ENCODE results near the gene VAV2.

Gene VAV2

DNA sequence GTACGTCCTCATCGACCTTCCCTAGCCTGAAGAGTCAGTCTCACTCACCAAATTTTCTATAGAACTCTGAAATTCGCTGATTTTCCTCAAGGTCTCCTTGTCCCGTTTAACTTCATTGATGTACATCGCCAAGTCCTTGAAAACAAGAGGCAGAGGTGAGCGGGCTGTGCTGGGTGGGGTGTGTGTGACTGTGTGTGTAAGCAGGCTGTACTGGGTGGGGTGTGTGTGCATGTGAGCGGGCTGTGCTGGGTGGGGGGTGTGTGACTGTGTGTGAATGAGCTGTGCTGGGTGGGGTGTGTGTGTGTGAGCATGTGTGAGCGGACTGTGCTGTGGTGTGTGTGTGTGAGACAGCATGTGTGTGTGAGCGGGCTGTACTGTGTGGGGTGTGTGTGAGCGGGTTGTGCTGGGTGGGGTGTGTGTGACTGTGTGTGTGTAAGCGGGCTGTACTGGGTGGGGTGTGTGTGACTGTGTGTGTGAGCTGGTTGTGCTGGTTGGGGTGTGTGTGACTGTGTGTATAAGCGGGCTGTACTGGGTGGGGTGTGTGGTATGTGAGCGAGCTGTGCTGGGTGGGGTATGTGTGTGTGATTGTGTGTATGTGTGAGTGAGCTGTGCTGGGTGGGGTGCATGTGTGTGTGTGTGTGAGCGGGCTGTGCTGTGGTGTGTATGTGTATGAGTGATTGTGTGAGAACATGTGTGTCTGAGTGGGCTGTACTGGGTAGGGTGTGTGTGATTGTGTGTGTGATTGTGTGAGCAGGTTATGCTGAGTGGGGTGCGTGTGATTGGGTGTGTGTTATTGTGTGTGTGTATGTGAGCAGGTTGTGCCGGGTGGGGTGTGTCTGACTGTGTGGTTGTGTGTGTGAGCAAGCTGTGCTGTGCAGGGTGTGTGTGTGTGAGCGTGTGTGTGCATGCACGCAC is 200.1 kb downstream of the VAV2 start:
- DNase-seq = no peak

DNA sequence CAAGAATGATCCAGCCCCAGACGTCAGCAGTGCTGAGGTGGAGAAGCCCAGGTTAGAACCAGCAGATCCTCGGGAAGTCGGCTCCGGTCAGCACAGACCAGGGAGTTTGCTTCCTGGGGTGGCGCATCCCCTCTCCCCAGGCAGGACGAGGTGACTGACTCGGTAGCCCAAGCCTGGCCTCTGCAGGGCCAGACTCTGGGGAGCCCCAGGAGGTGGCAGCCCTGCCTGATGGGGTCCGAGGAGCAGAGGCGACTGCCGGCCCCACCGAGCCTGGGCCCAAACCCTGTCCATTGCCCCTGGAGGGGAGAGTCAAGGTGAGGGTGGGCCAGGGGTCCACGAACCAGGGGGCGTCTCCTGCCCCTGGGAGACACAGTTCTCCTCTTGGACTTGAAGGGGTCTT is 201.1 kb downstream of the VAV2 start:
- no peak for DNase-seq

DNA sequence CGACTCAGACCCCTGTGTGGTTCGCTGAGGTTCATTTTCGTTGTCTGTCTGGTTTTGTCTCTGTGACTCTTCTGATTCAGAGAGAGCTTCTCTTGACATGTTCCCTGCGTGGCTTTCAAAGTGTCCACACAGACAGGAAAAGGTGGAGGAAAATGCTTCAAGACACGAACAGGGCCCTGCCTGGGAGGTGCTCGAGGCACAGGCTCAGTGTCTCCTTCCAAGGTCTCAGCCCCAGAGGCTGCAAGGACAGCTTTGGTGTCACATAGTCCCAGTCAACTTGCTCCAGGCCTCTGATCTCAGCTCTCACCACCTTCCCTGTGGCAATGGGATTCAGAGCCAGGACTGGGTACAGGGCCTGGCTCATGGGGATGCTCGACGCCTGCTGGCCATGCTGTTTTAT is 202.3 kb downstream of the VAV2 start:
- DNase-seq = no peak

DNA sequence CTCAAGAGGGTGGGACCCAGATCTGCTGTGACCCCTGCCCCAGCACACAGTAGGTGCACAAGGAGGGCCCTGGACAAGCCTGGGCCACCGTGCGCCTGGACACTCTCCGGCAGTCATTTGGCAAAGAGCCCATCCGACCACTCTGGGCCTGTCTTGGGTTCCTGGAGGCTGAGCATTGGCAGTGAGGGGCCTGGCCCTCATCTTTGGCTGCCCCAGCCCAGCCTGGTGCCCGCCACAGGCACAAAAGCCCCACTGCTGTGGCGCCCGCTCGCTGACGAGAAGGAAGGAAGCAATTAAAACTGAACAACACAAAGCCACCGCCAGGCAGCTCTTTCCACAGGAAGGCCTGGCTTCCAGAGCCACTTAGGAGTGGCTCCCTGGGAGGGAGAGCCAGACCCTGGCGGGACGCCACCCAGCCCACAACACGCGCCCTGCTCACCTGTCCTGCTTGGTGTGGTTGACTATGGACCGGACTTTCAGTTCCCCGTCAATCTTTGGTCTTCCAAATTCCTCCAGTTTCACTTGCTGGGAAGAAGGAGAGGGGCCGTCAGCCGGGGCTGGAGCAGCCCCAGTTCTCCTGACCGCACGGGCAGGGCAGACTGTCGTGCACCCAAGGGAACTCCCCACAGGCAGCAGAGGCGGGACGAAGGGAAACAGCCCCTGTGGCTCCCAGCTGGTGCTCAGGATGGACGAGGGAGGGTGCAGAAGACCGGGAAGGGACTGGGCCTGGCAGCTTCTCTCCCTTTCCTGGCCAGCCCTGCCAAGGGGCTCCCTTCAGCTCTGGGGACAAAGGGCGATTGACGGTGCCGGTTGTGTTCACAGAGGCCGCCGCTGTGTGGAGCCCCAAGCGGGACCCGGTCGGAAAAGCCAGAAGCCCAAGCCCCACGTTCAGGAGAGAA is 203.1 kb downstream of the VAV2 start:
- peak; percentile 19 for DNase-seq

DNA sequence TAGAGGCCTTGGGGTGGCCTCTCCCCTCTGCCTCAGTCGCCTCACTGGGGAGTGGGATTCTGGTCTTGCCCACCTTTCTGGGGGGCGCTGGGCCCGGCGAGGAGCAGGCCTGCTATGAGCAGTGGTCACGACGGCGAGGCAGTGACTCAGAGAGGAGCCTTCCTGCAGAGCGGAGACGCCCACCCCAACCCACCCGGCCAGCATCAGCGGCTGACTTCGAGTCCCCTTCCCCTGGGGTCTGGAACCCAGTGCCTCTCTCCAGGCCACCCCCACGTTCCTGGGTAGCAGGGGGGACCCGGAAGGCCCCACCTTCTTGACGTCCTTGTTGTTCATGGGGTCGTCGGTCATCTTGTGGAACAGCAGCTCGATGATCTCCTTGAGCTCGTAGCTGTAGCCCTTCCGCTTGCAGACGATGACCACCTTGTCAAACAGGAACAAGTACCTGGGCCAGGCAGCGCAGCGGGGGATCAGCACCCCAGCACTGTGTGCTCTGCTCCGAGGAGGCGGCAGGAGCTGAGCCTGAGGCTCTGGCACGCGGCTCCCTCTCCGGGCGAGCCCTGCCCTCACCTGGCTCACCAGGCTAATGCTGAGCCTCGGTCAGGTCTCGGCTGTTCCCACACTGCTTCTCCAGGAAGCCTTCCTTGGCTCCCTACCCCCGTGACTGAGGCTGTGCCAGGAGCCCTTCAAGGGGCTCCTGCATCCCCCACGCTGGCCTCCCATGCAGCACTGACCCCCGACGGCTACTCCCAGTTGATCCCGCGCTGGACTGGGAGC is 203.9 kb downstream of the VAV2 start:
- no peak for DNase-seq

DNA sequence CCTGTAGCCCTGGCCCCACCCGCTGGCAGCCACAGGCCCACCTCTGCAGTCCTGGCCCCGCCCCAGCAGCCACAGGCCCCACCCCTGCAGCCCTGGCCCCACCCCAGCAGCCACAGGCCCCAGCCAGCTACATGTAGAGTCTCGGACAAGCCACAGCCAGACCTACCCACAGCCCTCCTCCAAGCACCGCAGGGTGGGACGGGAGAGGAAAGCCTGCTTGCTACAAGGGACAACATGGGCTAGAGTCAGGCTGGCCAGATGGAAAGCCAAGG is 204.4 kb downstream of the VAV2 start:
- peak; percentile 35 for DNase-seq

DNA sequence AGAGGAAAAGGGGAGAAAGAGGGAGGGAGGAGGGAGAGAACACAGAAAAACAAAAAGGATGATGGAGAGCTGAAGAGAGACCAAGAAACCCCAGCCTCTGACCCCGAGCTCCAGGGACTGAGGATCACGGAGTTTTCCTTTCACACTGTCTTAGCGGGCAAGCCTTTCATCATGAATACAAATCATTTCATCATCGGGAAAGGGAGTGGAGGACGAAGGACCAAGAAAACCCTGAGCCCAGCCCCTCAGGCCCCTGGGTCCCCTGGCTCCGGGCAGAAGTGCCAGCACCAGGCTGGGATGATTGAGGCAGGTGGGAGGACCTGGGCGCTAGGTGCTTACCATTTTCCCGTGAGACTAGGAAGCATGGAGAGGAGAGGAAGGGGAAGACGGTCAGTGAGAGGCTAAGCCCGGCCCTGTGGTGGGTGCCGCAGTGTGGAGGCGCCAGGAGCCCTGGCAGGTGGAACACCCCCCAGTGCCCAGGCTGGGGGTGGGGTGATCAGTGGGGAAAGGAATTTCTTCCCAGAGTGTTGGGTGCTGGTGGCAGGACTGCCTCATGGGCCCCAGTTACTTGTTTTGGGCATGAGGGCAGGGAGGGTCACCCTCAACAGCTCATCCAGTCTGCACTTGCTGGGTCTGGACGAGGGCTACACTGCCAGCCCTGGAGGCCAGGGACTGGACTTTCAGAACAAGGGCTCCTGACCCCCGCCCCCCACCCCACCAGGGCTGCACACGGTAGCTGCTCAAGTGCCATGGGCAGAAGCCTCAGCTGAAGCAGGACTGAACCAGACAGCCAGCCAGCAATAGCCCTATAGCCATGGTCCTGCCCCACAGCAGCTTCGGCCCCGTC is 205.0 kb downstream of the VAV2 start:
- DNase-seq = peak; percentile 24

DNA sequence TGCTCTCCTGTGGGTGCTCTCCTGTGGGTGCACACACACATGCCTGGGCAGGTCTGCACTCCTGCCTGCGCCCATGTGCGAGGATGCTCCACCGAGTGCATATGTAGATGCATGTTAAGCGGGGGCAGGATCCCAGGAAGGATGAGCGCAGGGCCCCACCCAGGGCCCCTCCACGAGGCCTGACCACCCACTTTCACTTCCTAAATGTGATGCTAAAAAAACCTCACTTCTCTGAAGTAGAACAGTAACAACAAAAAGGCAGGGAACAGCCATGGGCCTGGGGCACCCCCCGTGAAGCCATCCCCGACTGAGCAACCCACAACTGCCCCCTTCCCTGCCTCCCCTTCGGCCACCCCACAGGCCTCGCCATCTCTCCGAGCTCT is 205.8 kb downstream of the VAV2 start:
- peak; percentile 62 for DNase-seq

DNA sequence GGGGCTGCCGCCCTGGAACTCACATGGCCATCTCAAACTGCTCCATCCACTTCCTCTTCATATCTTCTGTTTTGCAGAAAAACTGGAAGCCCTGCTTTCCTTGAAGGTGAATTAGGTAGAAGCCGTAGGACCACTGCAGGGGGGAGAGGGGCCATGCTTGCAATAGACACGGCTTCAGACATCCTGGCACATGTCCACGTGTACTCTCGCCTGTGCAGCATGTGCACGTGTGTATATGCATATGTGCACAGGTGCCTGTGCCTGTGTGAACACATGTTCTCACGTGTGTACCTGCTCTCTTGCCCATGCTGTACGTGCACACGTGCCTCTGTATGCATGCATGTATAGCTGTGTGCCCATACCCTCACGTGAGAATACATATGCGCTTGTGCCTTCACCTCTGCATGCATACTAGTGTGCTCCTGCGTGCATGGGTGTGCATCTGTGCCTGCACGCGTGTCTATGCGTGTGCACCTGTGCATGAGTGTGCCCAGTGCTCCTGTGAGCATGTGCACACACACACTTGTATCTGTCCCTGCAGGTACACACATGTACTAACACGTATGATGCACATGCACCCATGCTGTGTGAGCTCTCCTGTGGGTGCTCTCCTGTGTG is 206.3 kb downstream of the VAV2 start:
- DNase-seq = no peak

DNA sequence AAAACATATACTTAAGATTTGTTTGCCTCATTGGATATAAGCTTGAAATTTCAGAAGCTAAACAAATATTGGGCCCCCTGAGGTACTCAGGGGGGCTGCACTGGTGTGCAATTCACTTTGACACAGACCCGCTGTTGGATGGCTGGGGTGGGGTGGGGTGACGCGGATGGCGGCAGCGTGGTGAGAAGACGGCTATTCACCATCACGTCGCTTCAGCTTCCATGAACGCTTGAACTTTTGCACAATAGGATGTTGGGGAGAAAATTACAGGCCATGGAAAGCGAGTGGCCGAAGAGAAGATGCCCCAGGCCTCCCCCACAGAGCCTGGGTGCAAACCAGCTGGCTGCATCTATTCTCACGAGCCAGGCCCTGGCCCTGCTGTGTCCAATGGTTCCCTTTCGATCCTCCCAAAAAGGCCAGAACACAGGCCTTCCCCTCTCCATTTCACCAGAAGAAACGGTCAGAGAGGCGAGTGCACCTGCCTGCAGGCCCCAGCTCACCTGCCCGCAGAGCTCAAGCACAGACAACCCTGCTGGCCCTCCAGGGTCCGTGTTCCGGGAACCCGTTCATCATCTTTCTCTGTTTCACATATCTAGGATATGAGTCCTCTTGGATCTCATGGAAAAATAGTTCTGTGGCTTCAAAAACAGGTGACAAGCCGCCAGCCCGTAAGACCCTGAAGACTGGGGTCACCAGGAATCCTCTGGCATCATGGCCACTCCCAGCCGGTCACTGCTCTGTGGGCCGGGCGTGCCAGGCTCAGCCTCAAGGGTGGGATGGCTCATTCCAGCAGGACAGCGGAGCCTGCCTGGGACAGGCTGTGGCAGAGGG is 207.2 kb downstream of the VAV2 start:
- DNase-seq = no peak

DNA sequence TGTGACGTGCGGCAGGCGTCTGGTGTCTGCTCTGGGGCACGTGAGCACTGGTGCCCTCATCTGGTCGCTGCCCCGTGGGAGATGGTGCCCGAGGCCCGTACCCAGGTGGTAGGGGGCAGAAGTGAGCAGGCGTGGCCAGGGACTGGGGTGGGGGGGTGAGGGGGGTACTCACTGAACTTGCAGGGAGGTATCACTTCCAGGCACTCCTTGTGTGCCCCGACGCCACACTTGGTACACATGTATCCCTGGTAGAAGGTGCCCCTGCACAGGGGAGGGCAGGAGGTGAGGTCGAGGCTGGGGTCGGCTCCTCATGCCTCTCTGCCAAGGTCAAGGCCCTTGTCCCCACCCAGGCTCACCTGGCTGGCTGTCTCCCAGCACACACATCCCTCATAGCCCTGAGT is 208.8 kb downstream of the VAV2 start:
- no peak for DNase-seq

DNA sequence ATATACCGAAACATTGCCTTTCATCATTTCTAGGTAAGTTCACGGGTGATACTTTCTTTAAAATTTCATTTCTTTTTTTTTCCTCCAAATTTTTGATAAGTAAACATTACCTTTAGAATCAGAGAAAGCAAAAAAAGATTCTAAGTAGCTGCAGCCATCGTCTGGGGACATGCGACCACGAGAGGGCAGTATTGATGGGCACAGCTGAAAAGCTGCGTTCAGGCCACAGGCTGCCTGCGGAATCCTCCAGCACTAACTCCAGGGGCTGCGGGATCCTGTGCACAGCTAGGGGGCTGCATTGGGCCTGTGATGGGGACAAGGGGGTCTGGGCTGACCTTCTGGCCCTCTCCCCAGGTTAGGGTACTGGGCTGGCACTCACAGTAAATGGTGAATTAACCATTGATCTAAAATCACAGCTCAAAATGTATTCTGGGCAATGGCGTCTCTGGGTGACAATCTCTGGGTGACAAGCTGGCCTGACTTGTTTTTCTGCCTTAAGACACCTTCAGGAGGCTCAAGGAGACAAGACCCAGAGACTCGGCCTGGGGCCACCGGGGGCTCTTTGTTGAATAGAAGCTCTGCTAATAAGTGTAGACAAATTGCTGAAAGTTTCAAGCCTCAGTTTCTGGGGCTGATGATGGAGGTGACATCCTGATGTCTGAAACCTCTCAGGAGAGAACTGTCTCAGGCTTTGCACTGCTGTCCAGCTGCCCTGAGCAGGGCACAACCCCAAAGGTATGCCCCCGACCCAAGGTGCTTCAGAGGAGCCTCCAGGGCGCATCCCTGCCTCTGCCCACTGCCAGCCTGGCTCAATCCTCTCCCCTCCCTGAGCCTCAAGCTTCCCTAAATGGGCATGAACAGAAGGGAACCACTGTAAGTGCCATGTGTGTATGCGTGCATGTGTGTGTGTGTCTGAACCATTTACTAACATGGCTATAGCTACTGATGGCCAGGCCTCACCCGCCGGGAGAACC is 209.7 kb downstream of the VAV2 start:
- peak; percentile 71 for DNase-seq

DNA sequence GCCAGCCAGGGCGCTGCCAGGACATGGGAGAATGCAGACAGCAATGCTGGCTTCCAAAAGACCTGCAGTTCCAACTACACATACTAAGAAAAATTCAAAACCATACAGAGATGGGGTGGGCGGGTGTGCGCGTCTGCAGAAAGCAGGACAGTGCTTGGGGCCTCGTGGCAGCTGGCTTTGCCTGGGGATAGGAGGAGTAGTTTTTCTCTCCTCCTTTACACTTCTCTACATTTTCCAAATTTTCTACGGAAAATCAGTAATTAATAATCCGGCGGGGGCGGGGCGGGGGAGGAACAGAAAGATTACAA is 210.3 kb downstream of the VAV2 start:
- DNase-seq = no peak

DNA sequence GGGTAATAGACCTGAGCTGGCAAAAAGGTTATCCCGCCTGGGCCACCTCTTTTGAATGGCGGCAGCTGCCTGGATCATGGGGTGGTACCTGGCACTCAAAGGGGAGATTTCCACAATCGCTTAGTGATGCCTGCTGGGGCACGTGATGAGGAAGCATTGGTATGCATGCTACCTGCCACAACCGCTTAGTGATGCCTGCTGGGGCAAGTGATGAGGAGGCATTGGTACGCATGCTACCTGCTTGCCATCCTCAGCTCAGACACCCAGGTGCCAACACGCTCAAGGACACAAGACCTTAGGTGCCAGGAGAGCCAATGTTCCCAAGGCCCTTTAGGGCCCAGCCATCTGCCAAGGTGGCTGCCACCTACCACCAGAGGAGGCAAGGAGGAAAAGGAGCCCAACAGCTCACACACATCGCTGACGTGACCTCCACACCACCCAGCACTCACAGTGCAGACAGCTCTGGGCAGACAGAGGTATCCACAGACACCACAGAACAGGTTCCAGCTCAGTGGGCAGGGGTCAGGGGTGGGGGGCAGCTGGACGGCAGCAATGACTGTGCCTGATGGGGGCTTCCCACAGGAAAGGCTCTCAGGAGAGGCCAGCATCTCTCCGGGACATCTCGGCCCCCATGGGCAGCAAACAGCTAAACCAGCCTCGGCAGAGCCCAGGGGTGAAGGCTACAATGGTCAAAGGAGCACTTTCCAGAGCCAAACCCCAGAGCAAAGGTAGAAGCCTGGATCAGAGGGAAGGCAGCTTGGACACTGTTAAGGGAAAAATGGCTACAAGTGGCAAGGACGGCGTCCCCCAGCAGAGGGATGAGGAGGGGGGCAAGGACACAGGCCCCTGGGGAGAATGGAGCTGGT is 210.9 kb downstream of the VAV2 start:
- no peak for DNase-seq

DNA sequence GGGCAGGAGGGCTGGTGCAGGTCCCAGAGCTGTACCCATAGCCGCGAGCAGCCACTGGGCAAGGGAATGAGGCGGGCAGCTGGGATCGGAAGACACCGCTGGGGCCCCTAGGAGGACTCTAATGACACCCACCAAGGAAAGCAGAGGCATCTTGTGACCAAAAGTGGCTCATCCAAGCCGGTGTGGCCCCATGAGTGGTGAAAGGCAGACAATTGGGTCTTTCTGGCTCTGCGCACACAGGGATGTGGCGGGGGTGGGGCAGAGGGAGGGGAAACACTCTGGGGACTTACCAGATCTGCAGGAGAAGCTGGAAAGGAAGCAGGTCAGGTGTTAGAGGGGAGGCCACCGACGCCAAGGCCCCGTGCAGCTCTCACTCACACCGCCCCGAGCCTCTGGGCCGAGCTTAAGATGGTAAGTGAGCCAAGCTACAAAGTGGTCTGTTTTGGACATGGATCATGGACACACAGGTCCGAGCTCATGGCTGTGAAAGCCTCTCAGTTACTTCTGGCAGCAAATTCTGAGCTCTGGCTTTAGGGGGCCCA is 211.6 kb downstream of the VAV2 start:
- no peak for DNase-seq

DNA sequence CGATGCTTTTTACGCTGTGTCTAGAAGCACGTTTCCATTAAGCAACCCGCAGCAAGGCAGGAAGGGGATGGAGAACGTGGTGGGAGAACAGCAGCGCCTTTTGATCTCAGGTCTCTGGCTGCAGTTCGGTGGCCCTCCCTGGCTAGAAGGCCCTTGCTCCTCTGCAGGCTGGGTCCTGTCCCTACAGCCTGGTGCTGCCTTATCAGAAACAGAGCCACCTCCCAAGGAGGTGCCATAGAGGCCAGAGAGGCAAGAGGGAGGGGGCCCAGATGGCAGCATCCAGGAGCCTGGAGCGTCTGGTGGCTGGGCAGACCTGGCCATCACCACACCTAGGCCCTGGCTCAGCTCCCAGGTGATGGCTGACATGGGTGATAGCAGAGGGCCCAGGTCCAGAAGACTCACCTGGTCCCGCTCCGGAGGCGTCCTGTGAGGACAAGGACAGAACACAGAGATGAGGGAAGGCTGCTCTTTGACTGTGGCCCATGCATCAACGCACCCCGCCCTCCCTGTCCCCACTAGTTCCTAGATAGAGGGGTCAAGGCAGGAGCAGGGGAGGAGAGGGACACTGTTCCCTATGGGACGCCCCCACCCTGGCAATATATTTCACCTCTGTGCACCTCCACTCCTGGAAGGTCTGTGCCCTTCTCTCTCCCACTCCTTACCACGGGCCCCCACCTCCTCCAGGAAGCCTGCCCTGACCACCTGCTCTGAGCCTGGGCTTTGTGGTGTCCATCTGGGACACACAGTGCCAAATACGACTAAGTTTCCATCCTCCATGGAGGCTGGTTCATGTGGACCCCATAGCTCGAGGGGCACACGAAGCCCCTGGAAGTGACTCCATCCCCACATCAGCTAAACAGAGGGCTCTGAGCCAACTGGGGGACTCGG is 212.4 kb downstream of the VAV2 start:
- no peak for DNase-seq

DNA sequence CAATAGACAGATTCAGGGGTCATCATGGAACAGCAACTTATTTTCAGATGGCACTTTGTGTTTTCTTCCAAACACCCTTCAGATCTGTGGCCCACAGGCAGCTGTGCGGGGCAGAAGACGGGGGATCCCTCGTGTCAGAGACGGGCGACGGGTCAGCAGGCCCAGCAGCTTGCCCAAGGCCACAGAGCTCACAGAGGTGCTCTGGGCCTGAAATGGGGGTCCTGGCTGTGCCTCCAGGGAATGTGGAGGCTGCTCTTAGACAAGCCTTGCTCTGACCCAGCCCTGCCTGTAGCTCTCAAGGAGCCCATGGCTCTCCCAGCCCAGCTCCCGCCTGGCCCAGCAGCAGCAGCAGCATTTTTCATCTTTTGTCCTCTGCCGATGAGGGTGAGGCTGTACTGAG is 213.0 kb downstream of the VAV2 start:
- no peak for DNase-seq

Data from suppressor macrophage treated with lipopolysaccharide for 4 hours (primary cell).